Measurements from ENCODE around the gene PMFBP1.

Gene PMFBP1

GRCh38 chr16:72129976-72130656 is 41.8 kb downstream of the PMFBP1 start:
- DNase-seq (ENCODE audit: low spot score): no peak

GRCh38 chr16:72128701-72129100 is 43.3 kb downstream of the PMFBP1 start:
- no peak for DNase-seq (ENCODE audit: low spot score)

GRCh38 chr16:72126429-72126765 is 45.6 kb downstream of the PMFBP1 start:
- DNase-seq (ENCODE audit: low spot score): no peak

GRCh38 chr16:72125635-72126428 is 46.1 kb downstream of the PMFBP1 start:
- DNase-seq (ENCODE audit: low spot score): no peak

GRCh38 chr16:72124761-72125634 is 47.0 kb downstream of the PMFBP1 start:
- DNase-seq (ENCODE audit: low spot score): peak; percentile 76

GRCh38 chr16:72124148-72124547 is 47.8 kb downstream of the PMFBP1 start:
- no peak for DNase-seq (ENCODE audit: low spot score)

GRCh38 chr16:72123426-72123825 is 48.5 kb downstream of the PMFBP1 start:
- DNase-seq (ENCODE audit: low spot score): no peak

- DNase-seq (ENCODE audit: low spot score): no peak
These were observed 49.0 kb downstream of the PMFBP1 start for GRCh38 chr16:72122916-72123315.

GRCh38 chr16:72122308-72122707 is 49.6 kb downstream of the PMFBP1 start:
- no peak for DNase-seq (ENCODE audit: low spot score)

GRCh38 chr16:72120026-72120425 is 51.9 kb downstream of the PMFBP1 start:
- no peak for DNase-seq (ENCODE audit: low spot score)

GRCh38 chr16:72113616-72113945 is 58.4 kb downstream of the PMFBP1 start:
- DNase-seq (ENCODE audit: low spot score): no peak

GRCh38 chr16:72112906-72113615 is 58.9 kb downstream of the PMFBP1 start:
- no peak for DNase-seq (ENCODE audit: low spot score)

- DNase-seq (ENCODE audit: low spot score): no peak
These were observed 59.5 kb downstream of the PMFBP1 start for GRCh38 chr16:72112452-72112792.

GRCh38 chr16:72111657-72112451 is 60.1 kb downstream of the PMFBP1 start:
- no peak for DNase-seq (ENCODE audit: low spot score)

- DNase-seq (ENCODE audit: low spot score): no peak
These were observed 61.0 kb downstream of the PMFBP1 start for GRCh38 chr16:72110662-72111615.

GRCh38 chr16:72109966-72110530 is 61.9 kb downstream of the PMFBP1 start:
- DNase-seq (ENCODE audit: low spot score): no peak

GRCh38 chr16:72109300-72109699 is 62.7 kb downstream of the PMFBP1 start:
- no peak for DNase-seq (ENCODE audit: low spot score)

- DNase-seq (ENCODE audit: low spot score): no peak
These were observed 63.4 kb downstream of the PMFBP1 start for GRCh38 chr16:72108353-72109102.

GRCh38 chr16:72107371-72107770 is 64.6 kb downstream of the PMFBP1 start:
- DNase-seq (ENCODE audit: low spot score): no peak

Measured in putamen (tissue), 1 donor.